ENCODE data around the gene PROSER3. TPM values are rescaled to one million over a fixed set of nuclear protein-coding genes. Genes with fewer than 3 reads are reported as not detected.

The PROSER3 gene
- total RNA-seq, 2 experiments from 2014 or later: 17.2 to 66.1 TPM

DNA sequence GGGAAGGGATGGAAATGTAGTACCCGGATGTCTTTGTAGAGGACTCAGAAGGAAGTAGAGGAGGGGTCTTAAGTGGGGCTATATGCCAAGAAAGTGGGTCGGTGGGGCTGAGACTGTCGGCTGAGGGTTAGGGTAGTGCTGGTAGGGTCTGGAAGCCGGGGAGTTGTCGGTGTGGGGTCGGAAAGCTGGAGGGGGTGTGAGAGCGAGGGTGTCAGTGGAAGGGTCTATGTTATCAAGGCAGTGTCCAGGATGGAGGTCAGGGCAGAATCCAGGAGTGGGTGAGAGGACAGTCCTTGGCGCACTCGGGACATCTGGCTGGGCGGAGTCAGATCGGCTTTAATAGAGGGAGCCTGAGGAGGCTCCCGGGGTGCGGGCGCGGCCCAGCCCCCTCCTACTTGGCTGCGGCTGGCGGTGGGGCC is 2.8 kb upstream of the PROSER3 start:
- H3K9me3 ChIP-seq (ENCODE audit: low read length): no peaks in the 10 kb centered on the region
- no peaks in the 10 kb centered on the region for H3K9me2 ChIP-seq (ENCODE audit: insufficient read depth, low read length)
- BruUV-seq (replicated peaks): no TSS peak
- peaks cover 21% of the 10 kb centered on the region for H3K4me1 ChIP-seq (ENCODE audit: insufficient read depth, low read length, poor library complexity, severe bottlenecking)
- no peak overlapping the region for H3K27ac ChIP-seq (ENCODE audit: low read depth, low read length, poor library complexity, severe bottlenecking)
- H3K4me3 ChIP-seq (ENCODE audit: low read depth, low read length, poor library complexity, severe bottlenecking): no peak overlapping the region
- peaks cover 13% of the 10 kb centered on the region; the same call in 1 of the 2 replicates for H3K79me2 ChIP-seq (ENCODE audit: insufficient read depth, low read depth, low read length)
- no peak for DNase-seq (ENCODE audit: low spot score)
- intact Hi-C loops (cut with micrococcal nuclease; ENCODE audit: unreplicated experiment): loop anchor here (5.0 kb wide), 2 partner anchors 38 to 147 kb away; partner anchors contain the start of genes HCST, KMT2B and NFKBID
- POLR2A ChIA-PET: no interaction called here
- TF ChIP-seq EZH2phosphoT487 (IDR thresholded peaks at IDR 0.05; ENCODE audit: borderline replicate concordance, low read depth, low read length): no peak
- TF ChIP-seq, protein P1, sequence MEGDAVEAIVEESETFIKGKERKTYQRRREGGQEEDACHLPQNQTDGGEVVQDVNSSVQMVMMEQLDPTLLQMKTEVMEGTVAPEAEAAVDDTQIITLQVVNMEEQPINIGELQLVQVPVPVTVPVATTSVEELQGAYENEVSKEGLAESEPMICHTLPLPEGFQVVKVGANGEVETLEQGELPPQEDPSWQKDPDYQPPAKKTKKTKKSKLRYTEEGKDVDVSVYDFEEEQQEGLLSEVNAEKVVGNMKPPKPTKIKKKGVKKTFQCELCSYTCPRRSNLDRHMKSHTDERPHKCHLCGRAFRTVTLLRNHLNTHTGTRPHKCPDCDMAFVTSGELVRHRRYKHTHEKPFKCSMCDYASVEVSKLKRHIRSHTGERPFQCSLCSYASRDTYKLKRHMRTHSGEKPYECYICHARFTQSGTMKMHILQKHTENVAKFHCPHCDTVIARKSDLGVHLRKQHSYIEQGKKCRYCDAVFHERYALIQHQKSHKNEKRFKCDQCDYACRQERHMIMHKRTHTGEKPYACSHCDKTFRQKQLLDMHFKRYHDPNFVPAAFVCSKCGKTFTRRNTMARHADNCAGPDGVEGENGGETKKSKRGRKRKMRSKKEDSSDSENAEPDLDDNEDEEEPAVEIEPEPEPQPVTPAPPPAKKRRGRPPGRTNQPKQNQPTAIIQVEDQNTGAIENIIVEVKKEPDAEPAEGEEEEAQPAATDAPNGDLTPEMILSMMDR (conservative IDR thresholded peaks at IDR 0.05; ENCODE audit: low read length): no peak
- no peak overlapping the region for H2AFZ ChIP-seq (ENCODE audit: low read length)
- no peak overlapping the region for H3K4me2 ChIP-seq (ENCODE audit: low read length)
- H4K20me1 ChIP-seq (ENCODE audit: insufficient read depth, low read length): no peaks in the 10 kb centered on the region
- H3K36me3 ChIP-seq (ENCODE audit: insufficient read depth, low read length): peaks cover 11% of the 10 kb centered on the region
- CTCF ChIA-PET (ENCODE audit: unreplicated experiment): no interaction called here

DNA sequence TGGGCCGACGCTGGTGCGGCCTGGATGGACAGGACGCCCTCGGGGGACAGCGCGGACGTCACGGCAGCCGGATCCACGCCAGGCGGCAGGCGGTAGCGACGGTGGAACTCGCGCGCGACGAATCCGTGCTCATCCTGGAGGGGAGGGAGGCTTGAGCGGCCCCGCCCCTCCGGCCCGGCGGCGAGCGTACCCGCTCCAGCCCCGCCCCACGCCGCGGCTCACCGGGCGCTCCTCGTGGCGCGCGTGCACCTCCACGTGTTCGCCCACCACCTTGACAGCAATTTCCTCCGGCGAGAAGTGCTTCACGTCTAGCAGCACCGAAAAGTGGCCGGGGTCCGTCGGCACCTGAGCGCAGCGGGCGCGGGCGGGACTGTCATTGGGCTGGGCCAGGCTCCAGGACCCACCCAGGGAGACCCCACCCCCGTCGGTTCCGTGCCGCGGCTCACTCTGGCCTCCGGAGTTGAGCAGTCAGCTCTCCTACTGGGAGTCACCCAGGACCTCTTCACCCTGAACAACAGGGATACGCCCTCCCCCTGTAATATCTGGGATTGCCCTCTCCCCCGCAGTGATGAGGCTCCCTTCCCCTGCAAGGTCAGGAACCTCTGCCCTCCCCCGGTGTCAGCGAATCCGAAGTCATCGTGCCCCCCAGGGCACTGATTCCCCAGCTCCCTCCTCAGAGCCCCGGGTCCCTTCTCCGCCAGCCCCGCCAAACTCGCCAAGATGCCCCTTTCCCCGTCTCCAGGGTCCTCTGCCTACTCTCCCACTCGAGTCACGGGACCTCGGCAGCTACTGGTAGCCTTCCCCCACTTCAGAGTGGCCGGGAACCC is 2.2 kb upstream of the PROSER3 start:
- Histone ChIP-seq H3K4me2 (ENCODE audit: low read length) (no peak overlapping the region), H3K36me3 (ENCODE audit: insufficient read depth, low read length) (peaks cover 17% of the 10 kb centered on the region), H3K4me1 (ENCODE audit: insufficient read depth, low read length, poor library complexity, severe bottlenecking) (peaks cover 21% of the 10 kb centered on the region), H2AFZ (ENCODE audit: low read length) (no peak overlapping the region), H3K9me2 (ENCODE audit: insufficient read depth, low read length) (no peaks in the 10 kb centered on the region), H3K9me3 (ENCODE audit: low read length) (0 out of 2 replicates have a peak, but pooled peaks cover 6% of the 10 kb centered on the region), H3K27ac (ENCODE audit: low read depth, low read length, poor library complexity, severe bottlenecking) (no peak overlapping the region), H3K79me2 (ENCODE audit: insufficient read depth, low read depth, low read length) (peaks cover 13% of the 10 kb centered on the region; the same call in 1 of the 2 replicates), H4K20me1 (ENCODE audit: insufficient read depth, low read length) (no peaks in the 10 kb centered on the region), H3K4me3 (ENCODE audit: low read depth, low read length, poor library complexity, severe bottlenecking) (no peak overlapping the region)
- ChIA-PET POLR2A (no interaction called here), CTCF (ENCODE audit: unreplicated experiment) (no interaction called here)
- BruUV-seq (replicated peaks): no TSS peak
- intact Hi-C loops (cut with micrococcal nuclease; ENCODE audit: unreplicated experiment): loop anchor here (5.0 kb wide), 2 partner anchors 38 to 147 kb away; partner anchors contain the start of genes HCST, KMT2B and NFKBID
- TF ChIP-seq, protein P1 (conservative IDR thresholded peaks at IDR 0.05; ENCODE audit: low read length): no peak
- no peak for TF ChIP-seq EZH2phosphoT487 (IDR thresholded peaks at IDR 0.05; ENCODE audit: borderline replicate concordance, low read depth, low read length)
- no peak for DNase-seq (ENCODE audit: low spot score)

Data from OCI-LY7 (cell line).